HG02884 (cell line): ENCODE data around the gene LRRC15.

Source experiments
- ATAC-seq: cut with Tn5 transposase; IDR thresholded peaks from one replicate; pipeline ENCODE4 v1.9.1; 2021; ENCODE audit warnings: mild to moderate bottlenecking, moderate library complexity; ENCODE audit not compliant: unreplicated experiment

LRRC15 gene

GRCh38 chr3:194320744-194321243 is 48.7 kb downstream of the LRRC15 start:
- no peak for ATAC-seq

- no peak for ATAC-seq
These were observed 49.4 kb downstream of the LRRC15 start for GRCh38 chr3:194320100-194320499.

GRCh38 chr3:194318511-194319161 is 50.9 kb downstream of the LRRC15 start:
- ATAC-seq = no peak

GRCh38 chr3:194316918-194317317 is 52.6 kb downstream of the LRRC15 start:
- no peak for ATAC-seq

GRCh38 chr3:194315965-194316361 is 53.6 kb downstream of the LRRC15 start:
- ATAC-seq = peak; percentile 26

- peak; percentile 79 for ATAC-seq
These were observed 54.2 kb downstream of the LRRC15 start for GRCh38 chr3:194315088-194315964.

- ATAC-seq = no peak
These were observed 55.0 kb downstream of the LRRC15 start for GRCh38 chr3:194314388-194315068.

GRCh38 chr3:194313560-194314387 is 55.8 kb downstream of the LRRC15 start:
- no peak for ATAC-seq

- ATAC-seq = no peak
These were observed 56.7 kb downstream of the LRRC15 start for GRCh38 chr3:194312743-194313281.

- no peak for ATAC-seq
These were observed 57.3 kb downstream of the LRRC15 start for GRCh38 chr3:194312186-194312742.

GRCh38 chr3:194311000-194311399 is 58.5 kb downstream of the LRRC15 start:
- no peak for ATAC-seq

- ATAC-seq = no peak
These were observed 59.3 kb downstream of the LRRC15 start for GRCh38 chr3:194310060-194310835.

- no peak for ATAC-seq
These were observed 60.7 kb downstream of the LRRC15 start for GRCh38 chr3:194308601-194309449.

- no peak for ATAC-seq
These were observed 61.7 kb downstream of the LRRC15 start for GRCh38 chr3:194307849-194308248.

- peak; percentile 43 for ATAC-seq
These were observed 62.5 kb downstream of the LRRC15 start for GRCh38 chr3:194306771-194307640.

GRCh38 chr3:194306109-194306686 is 63.3 kb downstream of the LRRC15 start:
- ATAC-seq = peak; percentile 13
